Measurements from ENCODE around the gene CLIC3.

CLIC3 gene

DNA sequence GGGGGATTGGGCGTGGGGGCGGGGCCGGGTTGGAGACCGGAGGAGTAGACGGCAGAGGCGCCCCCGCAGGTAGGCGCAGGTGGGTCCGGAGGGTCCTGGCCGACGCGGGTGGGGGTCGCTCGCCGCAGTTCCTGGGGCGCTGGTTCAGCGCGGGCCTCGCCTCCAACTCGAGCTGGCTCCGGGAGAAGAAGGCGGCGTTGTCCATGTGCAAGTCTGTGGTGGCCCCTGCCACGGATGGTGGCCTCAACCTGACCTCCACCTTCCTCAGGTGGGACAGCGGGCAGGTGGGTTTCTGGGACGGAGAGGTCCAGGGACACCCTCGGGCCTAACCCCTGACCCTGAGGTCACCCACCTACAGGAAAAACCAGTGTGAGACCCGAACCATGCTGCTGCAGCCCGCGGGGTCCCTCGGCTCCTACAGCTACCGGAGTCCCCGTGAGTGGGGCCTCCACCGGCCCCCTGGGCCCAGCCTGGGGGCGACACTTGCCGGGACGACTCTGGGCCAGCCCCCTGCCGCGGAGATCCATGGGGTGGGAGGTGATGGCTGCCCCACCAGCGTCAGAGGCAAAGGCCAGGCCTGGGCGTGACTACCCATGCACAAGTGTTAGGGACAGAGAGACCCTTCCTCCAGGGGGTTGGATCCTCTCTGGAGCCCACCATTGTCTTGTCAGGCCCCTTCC lies 17.4 kb downstream of the CLIC3 start:
- DNase-seq, result no peak

DNA sequence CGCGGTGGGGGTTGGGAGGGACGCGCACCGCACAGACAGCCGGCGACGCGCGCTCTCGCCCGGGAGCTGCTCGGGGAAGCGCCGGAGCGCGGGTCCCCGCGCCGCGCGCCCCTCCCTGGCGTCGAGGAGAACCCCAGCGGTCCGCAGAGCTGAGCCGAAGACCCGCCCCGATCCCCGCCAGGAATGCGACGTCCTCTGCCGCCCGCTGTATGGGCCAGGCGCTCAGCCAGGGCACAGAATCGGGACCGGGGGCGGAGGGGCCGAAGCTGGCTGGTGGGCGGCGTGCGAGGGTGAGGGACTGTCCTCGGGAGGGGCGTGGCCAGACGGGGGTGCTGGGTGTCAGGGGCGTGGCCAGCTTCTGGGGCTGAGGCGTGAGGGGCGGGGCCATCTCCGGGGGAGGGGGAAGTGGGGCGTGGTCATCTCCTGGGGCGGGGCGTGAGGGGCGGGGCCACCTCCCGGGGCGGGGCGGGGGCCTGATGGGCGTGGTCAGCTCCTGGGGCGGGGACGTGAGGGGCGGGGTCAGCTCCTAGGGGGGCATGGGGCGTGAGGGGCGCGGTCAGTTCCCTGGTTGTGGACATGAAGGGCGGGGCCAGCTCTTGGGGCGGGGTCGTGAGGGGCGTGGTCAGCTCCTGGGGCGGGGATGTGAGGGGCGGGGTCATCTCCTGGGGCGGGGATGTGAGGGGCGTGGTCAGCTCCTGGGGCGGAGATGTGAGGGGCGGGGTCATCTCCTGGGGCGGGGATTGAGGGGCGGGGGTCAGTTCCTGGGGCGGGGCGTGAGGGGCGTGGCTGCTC lies 18.1 kb downstream of the CLIC3 start:
- DNase-seq, result peak; percentile 70 to 75

DNA sequence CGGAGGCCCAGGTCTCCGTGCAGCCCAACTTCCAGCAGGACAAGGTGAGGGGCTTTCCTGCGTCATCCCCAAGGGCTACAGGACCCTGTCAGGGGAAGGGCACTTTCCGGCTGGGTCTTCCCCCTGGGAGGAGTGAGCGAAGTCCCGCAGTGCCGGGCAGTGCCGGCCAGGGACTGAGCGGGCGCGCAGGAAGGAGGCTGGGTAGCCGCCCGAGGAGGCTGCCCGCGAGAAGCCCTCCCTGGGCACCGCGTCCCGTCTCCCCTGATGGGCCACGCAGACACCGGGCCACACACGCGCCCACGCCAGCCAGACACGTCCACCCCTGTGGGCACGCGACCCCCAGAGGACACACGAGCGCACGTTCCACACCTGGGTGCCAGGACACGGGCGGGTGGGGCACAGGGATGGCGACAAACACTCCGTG lies 18.7 kb downstream of the CLIC3 start:
- DNase-seq, result no peak

DNA sequence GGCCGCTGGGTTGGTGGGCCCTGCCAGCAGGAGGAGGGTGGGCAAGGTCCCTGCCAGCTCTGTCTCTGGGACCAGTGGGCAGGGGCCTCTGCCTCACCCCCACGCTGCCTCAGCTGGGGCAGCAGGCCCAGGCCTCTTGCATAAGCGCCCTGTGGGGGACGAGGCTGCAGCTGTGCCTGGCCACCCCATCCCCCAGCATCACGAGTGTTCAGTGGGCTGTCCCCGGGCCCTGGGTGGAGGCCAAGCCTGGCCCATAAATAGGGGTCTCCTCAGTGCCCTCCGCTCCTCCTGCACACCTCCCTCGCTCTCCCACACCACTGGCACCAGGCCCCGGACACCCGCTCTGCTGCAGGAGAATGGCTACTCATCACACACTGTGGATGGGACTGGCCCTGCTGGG lies 19.1 kb downstream of the CLIC3 start, which contains the start of gene PTGDS:
Gene PTGDS (plus strand): TSS at position 282 of the 400 bp plus-strand sequence. CDS start 75 bp downstream, at position 357.
- no peak for DNase-seq

DNA sequence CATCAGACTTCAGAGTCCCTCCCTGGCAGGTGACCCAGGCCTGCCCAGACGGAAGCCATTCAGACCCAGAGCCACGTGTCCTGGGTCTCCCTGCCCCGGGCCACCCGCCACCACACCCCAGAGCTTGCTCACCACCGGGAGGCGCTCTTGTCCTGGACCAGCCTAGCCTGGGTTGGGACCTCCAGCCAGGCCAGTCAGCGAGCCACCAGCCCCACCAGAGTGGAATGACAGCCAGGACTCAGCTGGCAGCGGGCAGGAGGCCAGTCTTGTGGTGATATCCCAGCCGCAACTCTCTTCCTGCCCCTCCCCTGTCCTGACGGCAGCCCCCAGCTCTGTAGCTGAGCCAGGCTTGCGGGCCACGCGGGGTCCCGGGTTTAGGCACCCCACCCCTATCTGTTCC lies 20.7 kb downstream of the CLIC3 start:
- peak; percentile 41 to 42 for DNase-seq

DNA sequence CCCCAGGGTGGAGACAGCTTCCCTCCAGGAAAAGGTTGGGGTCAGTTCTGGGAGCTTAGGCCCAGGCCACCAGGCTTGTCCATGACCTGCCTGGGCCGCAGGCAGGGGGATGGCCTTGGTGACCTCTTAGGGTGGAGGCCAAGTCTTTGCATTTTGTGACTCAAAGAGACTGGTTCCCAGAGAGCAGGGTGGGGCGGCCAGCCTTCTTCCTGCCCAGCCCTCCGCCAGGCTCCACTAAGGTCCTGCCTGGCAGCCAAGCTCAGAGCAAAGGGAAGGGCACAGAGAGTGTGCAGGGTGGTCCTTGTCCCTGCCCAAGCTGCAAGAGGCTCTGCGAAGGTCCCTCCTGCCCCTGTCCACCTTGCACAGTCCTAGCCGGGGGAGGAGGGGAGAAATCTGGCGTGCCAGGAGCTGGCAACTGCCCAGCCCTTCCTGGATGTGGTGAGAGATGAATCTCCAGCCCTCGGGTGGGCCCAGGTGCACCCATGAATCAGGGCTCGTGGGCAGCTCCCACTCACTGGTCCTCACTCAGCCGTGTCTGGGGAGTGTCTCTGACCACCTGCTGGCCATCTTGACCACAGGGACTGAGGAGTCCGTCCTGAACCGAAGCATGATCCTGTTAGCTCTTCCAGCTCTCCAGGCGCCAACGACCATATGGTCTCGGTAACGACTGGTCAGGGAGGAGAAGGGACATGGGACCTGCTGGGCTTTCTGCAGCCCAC lies 21.4 kb downstream of the CLIC3 start:
- no peak for DNase-seq

DNA sequence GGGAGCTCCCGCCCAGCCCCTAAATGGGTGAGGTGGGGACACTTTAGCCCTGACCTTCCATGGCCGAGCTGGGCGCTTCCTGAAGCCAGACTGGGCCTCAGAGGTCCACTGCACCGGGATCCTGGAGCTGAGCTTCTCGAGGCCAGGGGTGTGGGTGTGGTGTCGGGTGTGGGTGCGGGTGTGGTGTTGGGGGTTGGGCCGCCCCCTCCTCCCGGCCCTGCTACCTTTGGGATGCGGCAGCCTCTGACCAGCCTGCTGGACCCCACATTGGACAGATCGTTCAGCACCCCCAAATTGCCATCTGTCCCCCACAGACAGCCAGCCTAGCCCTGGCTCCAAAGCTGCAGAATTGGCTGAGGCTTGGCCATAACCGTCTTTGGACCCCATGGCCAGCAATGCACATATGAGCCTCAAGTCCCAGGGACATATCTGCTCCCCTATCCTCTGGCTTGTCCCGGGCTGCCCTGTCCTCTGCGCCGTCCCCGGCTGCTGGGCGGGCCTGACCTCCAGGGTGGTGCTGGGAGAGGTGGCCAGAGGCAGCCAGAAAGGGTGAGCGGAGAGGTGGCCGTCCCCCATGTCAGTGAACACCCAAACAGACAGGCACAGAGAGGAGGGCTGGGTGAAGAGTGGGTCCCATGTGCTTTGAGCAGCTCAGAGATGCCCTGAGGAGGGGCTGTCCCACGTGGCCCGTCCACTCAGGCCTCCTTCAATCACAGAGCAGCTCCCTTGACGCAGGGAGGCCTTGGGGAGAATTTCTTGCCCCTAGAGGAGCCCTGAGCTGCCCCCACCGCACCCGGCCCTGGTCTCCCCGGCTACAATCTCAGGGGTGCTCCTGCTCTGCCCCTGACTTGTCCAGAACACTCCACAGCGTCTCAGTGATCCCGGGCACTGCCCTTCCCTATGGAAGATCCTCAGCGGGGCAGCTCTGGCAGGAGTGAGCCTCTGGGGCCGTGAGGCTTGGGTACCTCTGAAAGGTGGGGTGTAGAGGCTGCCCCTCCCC lies 22.4 kb downstream of the CLIC3 start:
- DNase-seq, result no peak

DNA sequence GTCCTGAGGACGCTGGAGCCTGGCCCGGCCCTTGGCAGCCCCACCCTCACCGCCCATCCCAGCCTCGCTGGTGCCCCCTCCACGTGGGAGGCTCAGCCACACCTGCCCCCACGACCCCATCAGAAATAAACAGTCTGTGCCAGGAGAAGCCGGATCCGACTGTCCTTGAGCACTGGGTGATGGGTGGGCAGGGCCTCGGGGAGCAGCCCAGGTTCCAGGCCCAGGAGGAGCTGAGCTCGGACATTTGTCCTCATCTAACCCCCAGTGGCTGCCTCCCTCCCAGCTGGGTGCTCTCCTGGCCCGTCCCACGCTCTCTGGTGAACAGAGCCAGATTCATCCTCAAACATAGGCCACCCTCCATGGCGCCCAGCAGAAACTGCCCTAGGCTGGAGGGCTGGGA lies 23.6 kb downstream of the CLIC3 start:
- no peak for DNase-seq

DNA sequence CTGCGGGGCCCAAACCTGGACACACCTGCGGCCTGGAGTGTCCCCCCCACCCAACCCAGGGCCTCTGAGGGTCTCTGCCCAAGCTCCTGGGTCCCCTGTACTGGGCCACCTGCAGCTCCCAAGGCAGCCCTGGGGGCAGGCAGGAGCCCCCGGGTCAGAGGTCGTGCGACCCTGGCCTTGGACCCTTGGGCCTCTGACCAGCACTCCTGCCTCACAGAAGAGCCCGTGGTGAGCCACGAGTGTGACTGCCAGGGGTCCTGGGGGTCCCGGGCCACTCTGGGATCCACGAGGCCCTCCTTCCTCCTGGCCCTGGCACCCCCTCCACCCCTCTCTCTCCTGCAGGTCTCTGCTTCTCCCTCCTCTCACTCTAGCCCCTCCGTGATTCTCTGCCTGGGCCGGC lies 24.0 kb downstream of the CLIC3 start:
- DNase-seq, result no peak

DNA sequence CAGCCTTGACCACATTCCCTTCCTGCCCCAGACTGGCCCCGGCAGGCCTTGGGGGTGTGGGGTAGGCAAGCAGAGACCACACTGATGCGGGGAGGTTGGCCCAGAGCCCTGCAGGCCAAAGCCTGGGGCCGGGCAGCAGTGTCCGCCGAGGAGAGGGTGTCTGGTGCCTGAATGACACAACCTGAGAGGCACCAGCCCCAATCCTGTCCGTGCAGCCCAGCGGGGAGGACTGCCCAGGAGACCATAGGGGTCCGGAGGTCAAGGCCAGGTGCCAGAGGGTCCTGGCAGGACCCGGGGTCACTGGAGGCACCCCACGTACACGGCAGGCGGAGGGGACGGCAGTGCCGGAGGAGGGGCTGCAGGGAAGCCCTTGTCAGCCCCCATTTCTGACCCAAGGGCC lies 24.6 kb downstream of the CLIC3 start:
- DNase-seq, result no peak

DNA sequence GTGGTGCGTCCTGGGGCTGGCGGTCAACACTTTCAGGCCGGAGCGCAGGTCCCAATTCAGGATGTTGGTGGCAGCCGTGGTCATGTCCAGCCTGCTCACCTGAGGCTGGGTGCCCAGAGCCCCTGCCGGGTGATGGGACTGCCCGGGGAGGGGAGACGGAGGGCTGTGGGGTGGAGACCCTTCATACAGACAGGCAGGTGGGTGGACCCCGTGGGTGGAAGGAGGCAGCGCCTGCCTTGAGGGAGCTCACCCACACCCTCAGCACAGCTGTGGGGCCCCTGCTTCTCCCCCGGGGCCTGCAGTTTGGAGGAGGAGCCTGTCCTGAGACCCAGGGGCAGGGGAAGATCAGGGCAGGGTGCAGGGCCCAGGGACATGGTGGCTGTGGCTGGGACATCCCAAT lies 26.0 kb downstream of the CLIC3 start:
- DNase-seq, result no peak

DNA sequence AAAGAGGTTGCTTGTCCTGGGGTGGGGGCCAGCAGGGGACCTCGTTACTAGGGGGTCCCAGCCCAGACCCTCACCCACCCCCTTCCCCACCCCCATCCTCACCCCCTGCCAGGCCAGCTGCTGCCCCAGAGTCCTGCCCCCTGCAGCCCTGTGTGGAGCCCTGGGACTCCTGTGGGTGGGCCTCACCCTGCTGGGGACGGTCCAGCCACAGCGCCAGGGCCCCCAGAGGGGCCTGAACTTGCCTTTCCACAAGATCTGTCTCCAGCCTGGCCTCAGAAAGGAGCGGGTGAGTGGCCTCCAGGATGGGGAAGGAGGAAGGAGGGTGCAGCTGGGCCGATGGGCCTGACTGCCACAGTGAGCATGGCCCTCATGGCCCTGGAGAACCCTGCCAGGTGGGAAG lies 26.6 kb downstream of the CLIC3 start:
- no peak for DNase-seq

DNA sequence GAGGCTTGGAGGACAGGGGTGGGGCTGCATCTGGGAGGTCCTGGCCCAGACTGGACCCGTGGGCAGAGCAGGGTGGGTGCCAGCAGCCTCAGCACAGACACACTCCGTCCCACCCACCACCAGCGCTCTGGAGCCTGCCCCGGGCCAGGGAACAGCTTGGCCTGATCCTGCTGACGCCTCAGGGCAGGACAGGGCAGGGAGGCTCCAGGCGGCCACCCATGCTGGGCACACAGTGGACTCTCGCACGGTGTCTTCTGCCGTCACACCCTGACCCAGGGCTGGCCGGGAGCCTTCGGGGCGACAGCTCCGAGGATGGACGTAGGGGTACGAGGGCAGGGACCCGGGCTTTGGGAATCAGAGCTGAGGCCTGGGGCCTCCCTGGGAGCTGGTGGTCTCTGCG lies 27.2 kb downstream of the CLIC3 start:
- DNase-seq, result no peak

DNA sequence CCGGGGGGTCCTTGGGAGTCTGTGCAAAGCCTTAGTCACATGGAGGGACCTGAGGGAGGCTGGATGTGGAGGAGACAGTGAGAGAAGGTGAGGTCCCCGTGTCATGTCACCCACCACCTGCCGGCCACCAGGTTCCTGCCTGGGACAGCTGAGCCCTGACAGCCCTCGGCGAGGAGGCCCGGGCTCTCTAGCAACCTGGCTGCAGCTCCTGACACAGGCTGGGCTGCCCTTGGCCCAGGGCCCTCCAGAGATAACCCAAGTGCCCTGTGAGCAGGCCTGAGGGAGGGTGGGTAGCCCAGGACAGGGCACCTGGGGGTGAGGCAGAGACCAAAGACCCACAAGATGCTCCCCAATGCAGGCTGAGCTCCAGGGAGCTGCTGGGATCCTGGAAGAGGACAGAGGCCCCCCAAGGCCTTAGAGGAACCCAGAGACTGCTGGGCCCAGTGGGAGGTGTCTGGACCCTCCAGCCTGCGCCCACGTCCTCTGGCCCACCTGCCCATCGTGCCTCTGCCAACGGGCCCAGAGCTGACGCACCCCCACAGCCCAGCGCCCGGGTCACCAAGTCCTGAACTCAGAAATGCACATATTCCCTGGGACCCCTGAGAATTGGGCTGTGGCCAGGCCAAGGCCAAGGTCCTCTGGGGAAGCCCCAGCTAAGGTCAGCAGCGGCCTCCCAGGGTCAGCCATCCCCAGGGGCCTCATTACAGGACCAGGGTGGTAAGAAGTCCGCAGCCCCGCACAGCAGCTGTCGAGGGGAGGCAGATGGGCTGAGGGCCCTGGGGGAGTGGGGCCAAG lies 27.8 kb downstream of the CLIC3 start:
- no peak for DNase-seq

DNA sequence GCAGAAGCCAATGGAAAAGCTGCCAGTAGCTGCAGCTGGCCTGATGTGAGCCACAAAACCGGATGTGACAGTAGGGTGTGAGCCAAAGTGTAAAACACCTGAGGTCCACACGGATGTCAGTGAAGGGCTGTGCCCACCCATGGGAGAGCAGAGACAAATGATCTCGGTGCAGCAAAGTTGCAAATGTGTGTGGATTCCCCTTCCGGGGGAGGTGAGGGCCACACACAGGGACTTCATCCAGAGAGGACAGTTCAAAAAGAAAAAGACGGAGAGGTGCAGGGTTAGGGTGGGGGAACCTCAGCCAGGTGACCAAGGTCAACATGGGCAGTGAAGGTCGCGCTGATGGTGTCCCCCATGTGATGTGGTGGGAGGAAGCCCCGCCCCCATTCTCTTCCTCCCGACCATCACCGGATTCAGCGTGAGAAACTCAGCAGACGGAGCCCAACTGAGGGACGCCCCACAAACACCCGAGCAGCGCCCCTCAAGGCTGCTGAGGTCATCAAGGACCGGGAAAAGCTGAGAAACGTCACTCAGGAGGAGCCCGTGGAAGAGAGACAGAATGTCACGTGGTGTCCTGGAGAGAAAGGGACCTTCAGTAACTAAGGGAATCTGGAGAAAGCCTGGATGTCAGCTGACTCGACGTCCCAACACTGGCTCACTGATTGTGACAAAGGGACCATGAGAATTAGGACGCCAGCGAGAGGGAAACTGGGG lies 30.4 kb downstream of the CLIC3 start:
- DNase-seq, result peak; percentile 49 to 74

DNA sequence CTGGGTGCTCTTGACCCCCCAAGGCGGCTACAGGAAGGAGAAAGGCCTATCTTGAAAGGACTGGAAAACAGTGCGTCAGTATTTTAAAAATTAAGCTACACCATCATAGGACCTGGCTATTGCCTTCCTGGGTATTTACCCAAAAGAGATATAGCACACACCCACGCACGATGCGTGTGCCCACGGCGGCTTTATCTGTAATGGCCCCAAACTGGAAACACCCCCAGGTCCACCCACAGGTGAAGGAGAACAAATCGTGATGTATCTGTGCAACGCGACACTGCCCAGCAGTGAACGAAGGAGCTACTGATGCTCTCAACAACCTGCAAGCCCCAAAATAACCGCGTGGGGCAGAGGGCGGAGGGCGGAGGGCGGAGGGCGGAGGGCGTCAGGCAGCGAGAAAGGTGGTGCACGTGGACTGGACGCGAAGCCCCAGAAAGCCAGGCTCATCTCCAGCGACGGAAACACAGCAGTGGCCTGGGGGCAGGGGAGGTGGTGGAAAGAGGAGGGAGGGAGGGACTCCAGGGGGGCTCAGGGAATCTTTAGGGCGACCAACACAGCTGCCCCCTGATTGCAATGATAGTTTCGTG lies 31.4 kb downstream of the CLIC3 start:
- DNase-seq, result no peak

DNA sequence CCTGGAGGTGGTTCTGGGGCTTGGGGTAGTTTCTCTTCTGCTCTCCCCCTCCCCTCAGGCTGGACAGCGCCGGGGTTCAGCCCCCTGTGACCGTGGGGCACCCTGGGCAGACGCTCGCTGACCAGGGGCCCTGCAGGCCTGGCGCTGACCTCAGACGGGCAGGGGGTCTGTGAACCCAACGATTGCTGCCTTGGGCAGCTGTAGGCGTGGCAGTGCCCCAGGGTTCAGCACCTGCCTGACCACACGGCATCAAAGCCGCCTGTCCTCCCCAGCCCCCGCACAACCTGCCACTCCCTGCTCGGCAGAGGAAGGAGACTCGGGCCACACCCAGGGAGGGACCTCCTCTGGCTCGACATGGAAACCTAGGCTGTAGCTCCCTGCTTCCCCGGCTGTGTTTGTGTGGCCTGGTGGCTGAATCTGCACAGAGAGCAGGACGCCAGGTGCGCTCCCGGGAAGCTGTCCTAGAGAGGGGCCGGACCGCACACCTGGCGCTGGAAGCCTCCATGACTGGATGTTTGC lies 32.1 kb downstream of the CLIC3 start:
- no peak for DNase-seq

DNA sequence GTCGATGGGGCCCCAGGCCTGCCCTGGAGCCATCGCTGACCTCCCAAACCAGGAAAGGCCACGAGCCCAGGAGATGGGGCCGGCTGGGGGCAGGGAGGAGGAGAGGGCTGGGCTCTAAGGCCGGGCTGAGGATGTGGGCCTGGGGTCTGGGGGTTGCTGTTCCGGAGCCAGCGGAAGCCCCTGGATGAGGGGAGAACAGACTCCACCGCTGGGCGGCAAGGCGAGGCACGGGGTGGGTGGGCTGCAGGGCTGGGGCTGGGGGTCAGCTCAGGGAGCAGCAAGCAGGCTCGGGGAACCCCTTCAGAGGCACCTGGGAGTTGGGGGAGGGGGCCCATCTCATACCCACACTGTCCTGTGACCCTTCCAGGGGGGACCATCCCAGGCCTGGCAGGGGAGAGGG lies 32.6 kb downstream of the CLIC3 start:
- no peak for DNase-seq

DNA sequence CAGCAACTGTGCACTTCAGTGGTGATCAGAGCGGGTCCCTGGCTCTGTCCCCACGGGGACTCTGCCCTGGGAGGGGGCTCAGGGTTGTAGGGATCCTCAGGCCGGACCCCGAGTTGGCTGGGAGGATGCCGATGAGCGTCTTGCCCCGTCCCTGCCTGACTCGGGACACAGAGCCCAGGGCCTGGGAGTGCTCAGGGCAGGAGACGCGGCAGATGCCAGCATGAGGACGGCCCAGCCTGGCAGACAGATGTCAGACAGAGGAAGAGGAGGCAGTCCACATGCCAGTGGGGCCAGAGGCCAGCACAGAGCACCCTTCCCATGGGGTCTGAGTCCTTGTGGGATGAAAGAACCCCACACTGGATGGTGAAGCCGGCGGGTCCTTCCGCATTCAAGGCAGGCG lies 33.0 kb downstream of the CLIC3 start:
- no peak for DNase-seq

DNA sequence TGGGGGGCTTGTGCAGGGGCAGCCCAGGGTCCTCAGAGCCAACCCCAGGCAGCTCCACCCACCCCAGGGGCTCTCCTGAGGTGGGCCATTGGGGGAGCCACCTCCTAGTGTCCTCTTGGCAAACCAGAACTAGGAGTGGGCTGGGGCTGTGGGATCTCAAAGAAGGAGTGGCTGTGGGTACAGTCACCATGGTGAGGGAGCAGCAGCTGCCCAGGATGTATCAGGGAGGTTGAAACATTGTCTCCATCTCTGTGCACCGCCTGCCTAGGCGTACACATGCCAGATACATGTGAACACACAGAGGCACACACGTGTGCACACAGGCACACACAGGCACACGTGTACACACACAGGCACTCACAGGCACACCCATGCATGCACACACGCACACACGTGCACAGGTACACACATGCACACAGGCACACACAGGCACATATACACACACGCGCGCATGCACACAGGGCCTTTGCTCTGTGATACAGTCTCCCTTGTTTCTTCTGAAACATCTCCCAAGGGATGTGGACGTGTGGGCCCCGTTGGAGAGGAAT lies 33.6 kb downstream of the CLIC3 start:
- no peak for DNase-seq

All from CD4-positive, alpha-beta T cell treated with Interleukin-4 for 1 hour (primary cell).